ENCODE results near the gene RBM48.

RBM48 gene

GRCh38 chr7:92496876-92497275 is 31.7 kb upstream of the RBM48 start:
- H3K4me3 ChIP-seq (ENCODE audit: low read length): no peak overlapping the region
- TF ChIP-seq, protein P1, sequence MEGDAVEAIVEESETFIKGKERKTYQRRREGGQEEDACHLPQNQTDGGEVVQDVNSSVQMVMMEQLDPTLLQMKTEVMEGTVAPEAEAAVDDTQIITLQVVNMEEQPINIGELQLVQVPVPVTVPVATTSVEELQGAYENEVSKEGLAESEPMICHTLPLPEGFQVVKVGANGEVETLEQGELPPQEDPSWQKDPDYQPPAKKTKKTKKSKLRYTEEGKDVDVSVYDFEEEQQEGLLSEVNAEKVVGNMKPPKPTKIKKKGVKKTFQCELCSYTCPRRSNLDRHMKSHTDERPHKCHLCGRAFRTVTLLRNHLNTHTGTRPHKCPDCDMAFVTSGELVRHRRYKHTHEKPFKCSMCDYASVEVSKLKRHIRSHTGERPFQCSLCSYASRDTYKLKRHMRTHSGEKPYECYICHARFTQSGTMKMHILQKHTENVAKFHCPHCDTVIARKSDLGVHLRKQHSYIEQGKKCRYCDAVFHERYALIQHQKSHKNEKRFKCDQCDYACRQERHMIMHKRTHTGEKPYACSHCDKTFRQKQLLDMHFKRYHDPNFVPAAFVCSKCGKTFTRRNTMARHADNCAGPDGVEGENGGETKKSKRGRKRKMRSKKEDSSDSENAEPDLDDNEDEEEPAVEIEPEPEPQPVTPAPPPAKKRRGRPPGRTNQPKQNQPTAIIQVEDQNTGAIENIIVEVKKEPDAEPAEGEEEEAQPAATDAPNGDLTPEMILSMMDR (IDR thresholded peaks at IDR 0.05; ENCODE audit: insufficient read depth, low read depth, low read length, missing control alignments): no peak
- peak; percentile 6 for DNase-seq (ENCODE audit: low read depth)

GRCh38 chr7:92498557-92498956 is 30.0 kb upstream of the RBM48 start:
- TF ChIP-seq, protein P1 (IDR thresholded peaks at IDR 0.05; ENCODE audit: insufficient read depth, low read depth, low read length, missing control alignments): no peak
- no peak for DNase-seq (ENCODE audit: low read depth)
- no peak overlapping the region for H3K4me3 ChIP-seq (ENCODE audit: low read length)

DNA sequence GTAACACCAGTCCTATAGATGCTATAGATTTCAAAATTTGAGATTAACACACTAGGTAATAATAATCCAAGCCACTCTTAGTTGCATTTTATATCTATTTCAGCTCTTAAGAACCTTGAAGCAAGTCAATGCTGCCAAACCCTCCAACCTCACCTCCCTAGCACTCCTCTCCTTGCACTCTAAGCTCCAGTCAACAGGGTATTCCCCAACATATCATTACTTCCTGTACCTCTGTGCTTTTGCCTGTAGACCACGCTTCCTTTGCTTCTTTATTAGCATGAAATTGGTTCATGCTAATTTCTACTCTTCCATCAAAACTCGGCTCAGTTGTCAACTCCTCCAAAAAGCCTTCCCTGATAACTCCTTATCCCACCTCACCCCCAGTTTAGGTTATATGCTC is 24.8 kb upstream of the RBM48 start:
- TF ChIP-seq, protein P1 (IDR thresholded peaks at IDR 0.05; ENCODE audit: insufficient read depth, low read depth, low read length, missing control alignments): no peak
- DNase-seq (ENCODE audit: low read depth): no peak
- no peak overlapping the region for H3K4me3 ChIP-seq (ENCODE audit: low read length)

- TF ChIP-seq, protein P1 (IDR thresholded peaks at IDR 0.05; ENCODE audit: insufficient read depth, low read depth, low read length, missing control alignments): no peak
- H3K4me3 ChIP-seq (ENCODE audit: low read length): no peak overlapping the region
- DNase-seq (ENCODE audit: low read depth): no peak
Observed at GRCh38 chr7:92504563-92504962, 24.0 kb upstream of the RBM48 start.

- no peak overlapping the region for H3K4me3 ChIP-seq (ENCODE audit: low read length)
- TF ChIP-seq, protein P1 (IDR thresholded peaks at IDR 0.05; ENCODE audit: insufficient read depth, low read depth, low read length, missing control alignments): no peak
- DNase-seq (ENCODE audit: low read depth): no peak
Observed at GRCh38 chr7:92506363-92506762, 22.2 kb upstream of the RBM48 start.

DNA sequence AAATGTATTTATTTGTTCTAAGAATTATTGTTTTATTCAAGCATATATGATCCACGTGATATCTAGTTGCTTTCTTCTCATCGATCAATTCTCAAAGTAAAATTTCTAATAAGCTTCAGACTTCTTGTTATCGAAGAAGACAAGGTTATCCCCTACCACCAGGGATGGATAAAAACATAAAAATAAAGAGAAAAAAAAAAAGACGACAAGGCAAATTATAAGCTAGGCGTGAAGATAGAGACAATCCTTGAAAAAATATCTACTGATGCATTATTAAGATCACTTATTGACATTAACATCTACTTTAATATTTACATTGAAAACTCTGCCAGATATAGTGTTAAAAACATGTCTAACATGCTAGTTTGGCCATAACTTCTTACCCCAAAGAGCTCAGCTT is 19.6 kb upstream of the RBM48 start:
- DNase-seq (ENCODE audit: low read depth): no peak
- TF ChIP-seq, protein P1 (IDR thresholded peaks at IDR 0.05; ENCODE audit: insufficient read depth, low read depth, low read length, missing control alignments): no peak
- no peak overlapping the region for H3K4me3 ChIP-seq (ENCODE audit: low read length)

GRCh38 chr7:92513167-92513902 is 15.3 kb upstream of the RBM48 start:
- H3K4me3 ChIP-seq (ENCODE audit: low read length): no peak overlapping the region
- DNase-seq (ENCODE audit: low read depth): no peak
- TF ChIP-seq, protein P1 (IDR thresholded peaks at IDR 0.05; ENCODE audit: insufficient read depth, low read depth, low read length, missing control alignments): no peak
